ENCODE data around the gene ARID1B. TPM values are rescaled to one million over a fixed set of nuclear protein-coding genes. Genes with fewer than 3 reads are reported as not detected.

The ARID1B gene
- total and polyA plus RNA-seq, 2 donors (not counting 1 experiment from before 2014, with no cell fraction given) = 47.2 to 280 TPM

GRCh38 chr6:157239148-157239547 lies 462.0 kb downstream of the ARID1B start:
- no peaks in the 10 kb centered on the region for H4K20me1 ChIP-seq (ENCODE audit: control insufficient read depth, insufficient read depth, low read length, poor library complexity, severe bottlenecking)
- H3K27me3 Mint-ChIP-seq = peaks cover 60% of the 10 kb centered on the region
- ATAC-seq (ENCODE audit: low read depth) (no peak), DNase-seq (no peak)
- H2AFZ ChIP-seq (ENCODE audit: insufficient read depth, low read depth, low read length, poor library complexity, severe bottlenecking) = no peak overlapping the region
- TF ChIP-seq, protein P1, sequence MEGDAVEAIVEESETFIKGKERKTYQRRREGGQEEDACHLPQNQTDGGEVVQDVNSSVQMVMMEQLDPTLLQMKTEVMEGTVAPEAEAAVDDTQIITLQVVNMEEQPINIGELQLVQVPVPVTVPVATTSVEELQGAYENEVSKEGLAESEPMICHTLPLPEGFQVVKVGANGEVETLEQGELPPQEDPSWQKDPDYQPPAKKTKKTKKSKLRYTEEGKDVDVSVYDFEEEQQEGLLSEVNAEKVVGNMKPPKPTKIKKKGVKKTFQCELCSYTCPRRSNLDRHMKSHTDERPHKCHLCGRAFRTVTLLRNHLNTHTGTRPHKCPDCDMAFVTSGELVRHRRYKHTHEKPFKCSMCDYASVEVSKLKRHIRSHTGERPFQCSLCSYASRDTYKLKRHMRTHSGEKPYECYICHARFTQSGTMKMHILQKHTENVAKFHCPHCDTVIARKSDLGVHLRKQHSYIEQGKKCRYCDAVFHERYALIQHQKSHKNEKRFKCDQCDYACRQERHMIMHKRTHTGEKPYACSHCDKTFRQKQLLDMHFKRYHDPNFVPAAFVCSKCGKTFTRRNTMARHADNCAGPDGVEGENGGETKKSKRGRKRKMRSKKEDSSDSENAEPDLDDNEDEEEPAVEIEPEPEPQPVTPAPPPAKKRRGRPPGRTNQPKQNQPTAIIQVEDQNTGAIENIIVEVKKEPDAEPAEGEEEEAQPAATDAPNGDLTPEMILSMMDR (IDR thresholded peaks at IDR 0.05) = no peak
- no peak for TF ChIP-seq EZH2 (IDR thresholded peaks at IDR 0.05; ENCODE audit: borderline replicate concordance, insufficient read depth, low read depth, low read length, poor library complexity, severe bottlenecking)
- H3K27ac ChIP-seq (ENCODE audit: low read length in 2 of 2) = no peak overlapping the region
- H3K79me2 ChIP-seq (ENCODE audit: control insufficient read depth, insufficient read depth, low read length) = no peaks in the 10 kb centered on the region
- no peak overlapping the region for H3K27ac Mint-ChIP-seq
- no CpG with 5 or more reads among the region's 3 CpGs for WGBS (ENCODE audit: insufficient coverage)
- no peak overlapping the region for H3K4me3 ChIP-seq (ENCODE audit: control extremely low read depth in 1 of 5, extremely low read depth in 1 of 5, insufficient read depth in 1 of 5, low read depth in 2 of 5, low read length in 4 of 5)
- H3K36me3 ChIP-seq (replicated peaks in 1 of 2; ENCODE audit: control extremely low read depth in 1 of 2, control insufficient read depth in 1 of 2, extremely low read depth in 1 of 2, insufficient read depth in 2 of 2, low read length in 1 of 2) = no peaks in the 10 kb centered on the region
- H3K9me3 ChIP-seq (ENCODE audit: control extremely low read depth in 1 of 3, control insufficient read depth in 2 of 3, insufficient read depth in 1 of 3, low read length in 2 of 3) = peaks cover 0 to 26% (median 0%) of the 10 kb centered on the region in 3 donors
- H3K4me3 Mint-ChIP-seq = no peak overlapping the region
- H3K9me3 Mint-ChIP-seq (ENCODE audit: insufficient read depth) = no peaks in the 10 kb centered on the region
- H3K27me3 ChIP-seq (replicated peaks in 1 of 4; ENCODE audit: control extremely low read depth in 1 of 4, control insufficient read depth in 3 of 4, insufficient read depth in 4 of 4, low read length in 3 of 4) = peaks cover 0 to 52% (median 13%) of the 10 kb centered on the region in 4 experiments
- H3K4me1 ChIP-seq (ENCODE audit: control insufficient read depth in 2 of 2, insufficient read depth in 2 of 2, low read length in 2 of 2) = peaks cover 18 to 21% of the 10 kb centered on the region in 2 donors
- no peak overlapping the region for H3K9ac ChIP-seq (ENCODE audit: low read length)
- no peak overlapping the region for H3K4me2 ChIP-seq (replicated peaks; ENCODE audit: low read depth, low read length, poor library complexity, severe bottlenecking)
- ChIA-PET POLR2A (no interaction called here), CTCF (no interaction called here)
- H3K4me1 Mint-ChIP-seq = peaks cover 22% of the 10 kb centered on the region
- intact Hi-C loops (cut with micrococcal nuclease) = no loop called here

GRCh38 chr6:157239671-157240058 lies 462.5 kb downstream of the ARID1B start:
- Histone ChIP-seq H3K4me3 (ENCODE audit: control extremely low read depth in 1 of 5, extremely low read depth in 1 of 5, insufficient read depth in 1 of 5, low read depth in 2 of 5, low read length in 4 of 5) (no peak overlapping the region), H3K4me1 (ENCODE audit: control insufficient read depth in 2 of 2, insufficient read depth in 2 of 2, low read length in 2 of 2) (peaks cover 16 to 21% of the 10 kb centered on the region in 2 donors), H3K36me3 (replicated peaks in 1 of 2; ENCODE audit: control extremely low read depth in 1 of 2, control insufficient read depth in 1 of 2, extremely low read depth in 1 of 2, insufficient read depth in 2 of 2, low read length in 1 of 2) (no peaks in the 10 kb centered on the region), H4K20me1 (ENCODE audit: control insufficient read depth, insufficient read depth, low read length, poor library complexity, severe bottlenecking) (no peaks in the 10 kb centered on the region), H3K27ac (ENCODE audit: low read length in 2 of 2) (no peak overlapping the region), H3K9ac (ENCODE audit: low read length) (no peak overlapping the region), H3K79me2 (ENCODE audit: control insufficient read depth, insufficient read depth, low read length) (no peaks in the 10 kb centered on the region), H3K4me2 (replicated peaks; ENCODE audit: low read depth, low read length, poor library complexity, severe bottlenecking) (no peak overlapping the region), H2AFZ (ENCODE audit: insufficient read depth, low read depth, low read length, poor library complexity, severe bottlenecking) (no peak overlapping the region), H3K9me3 (ENCODE audit: control extremely low read depth in 1 of 3, control insufficient read depth in 2 of 3, insufficient read depth in 1 of 3, low read length in 2 of 3) (peaks cover 0 to 26% (median 0%) of the 10 kb centered on the region in 3 donors), H3K27me3 (replicated peaks in 1 of 4; ENCODE audit: control extremely low read depth in 1 of 4, control insufficient read depth in 3 of 4, insufficient read depth in 4 of 4, low read length in 3 of 4) (peaks cover 0 to 47% (median 10%) of the 10 kb centered on the region in 4 experiments)
- intact Hi-C loops (cut with micrococcal nuclease) = no loop called here
- ChIA-PET CTCF (no interaction called here), POLR2A (no interaction called here)
- H3K27ac Mint-ChIP-seq = no peak overlapping the region
- no peak for DNase-seq
- H3K4me1 Mint-ChIP-seq = peaks cover 21% of the 10 kb centered on the region
- no peak overlapping the region for H3K4me3 Mint-ChIP-seq
- TF ChIP-seq EZH2 (IDR thresholded peaks at IDR 0.05; ENCODE audit: borderline replicate concordance, insufficient read depth, low read depth, low read length, poor library complexity, severe bottlenecking) = no peak
- TF ChIP-seq, protein P1 (IDR thresholded peaks at IDR 0.05) = no peak
- ATAC-seq (ENCODE audit: low read depth) = no peak
- H3K9me3 Mint-ChIP-seq (ENCODE audit: insufficient read depth) = no peaks in the 10 kb centered on the region
- peaks cover 58% of the 10 kb centered on the region for H3K27me3 Mint-ChIP-seq
- 98% methylated on average over 10 of the region's 12 CpGs for WGBS (ENCODE audit: insufficient coverage)
